ENCODE results near the gene ANKHD1. TPM values are rescaled to one million over a fixed set of nuclear protein-coding genes. Genes with fewer than 3 reads are reported as not detected.

ANKHD1 gene
- total RNA-seq, 1 experiment from 2014 or later, result 109 TPM

DNA sequence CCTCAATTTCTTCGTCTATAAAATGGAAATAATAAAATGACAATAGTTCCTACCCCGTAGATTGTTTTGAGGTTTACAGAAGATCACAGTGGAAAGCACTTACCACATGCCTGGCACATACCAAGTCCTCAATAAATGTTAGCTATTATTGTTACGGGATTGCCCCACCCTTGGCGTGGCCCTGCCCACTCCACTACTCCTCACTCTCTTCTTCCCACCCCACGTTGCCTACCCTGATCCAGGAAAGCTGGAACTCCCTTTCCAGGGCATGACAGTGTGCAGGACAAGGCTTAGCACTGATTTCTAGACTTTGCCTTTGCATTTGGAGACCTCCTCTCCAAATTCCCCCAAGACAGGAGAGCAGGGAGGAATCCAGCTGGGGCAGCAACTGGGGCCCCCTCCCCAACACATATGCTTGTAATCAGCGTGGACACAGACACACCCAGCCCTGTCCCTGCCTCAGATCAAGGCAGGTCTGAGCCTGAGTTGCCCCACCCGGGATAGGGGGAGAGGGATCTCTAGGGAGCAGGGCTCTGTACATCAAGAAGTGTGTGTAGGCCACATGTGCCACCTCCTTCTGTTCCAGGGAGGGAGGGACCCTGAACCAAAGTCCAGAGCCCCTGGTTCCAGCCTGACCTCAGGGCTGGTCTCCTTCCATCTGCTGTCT is 34.9 kb upstream of the ANKHD1 start:
- POLR2A ChIA-PET (ENCODE audit: unreplicated experiment), result no interaction called here

DNA sequence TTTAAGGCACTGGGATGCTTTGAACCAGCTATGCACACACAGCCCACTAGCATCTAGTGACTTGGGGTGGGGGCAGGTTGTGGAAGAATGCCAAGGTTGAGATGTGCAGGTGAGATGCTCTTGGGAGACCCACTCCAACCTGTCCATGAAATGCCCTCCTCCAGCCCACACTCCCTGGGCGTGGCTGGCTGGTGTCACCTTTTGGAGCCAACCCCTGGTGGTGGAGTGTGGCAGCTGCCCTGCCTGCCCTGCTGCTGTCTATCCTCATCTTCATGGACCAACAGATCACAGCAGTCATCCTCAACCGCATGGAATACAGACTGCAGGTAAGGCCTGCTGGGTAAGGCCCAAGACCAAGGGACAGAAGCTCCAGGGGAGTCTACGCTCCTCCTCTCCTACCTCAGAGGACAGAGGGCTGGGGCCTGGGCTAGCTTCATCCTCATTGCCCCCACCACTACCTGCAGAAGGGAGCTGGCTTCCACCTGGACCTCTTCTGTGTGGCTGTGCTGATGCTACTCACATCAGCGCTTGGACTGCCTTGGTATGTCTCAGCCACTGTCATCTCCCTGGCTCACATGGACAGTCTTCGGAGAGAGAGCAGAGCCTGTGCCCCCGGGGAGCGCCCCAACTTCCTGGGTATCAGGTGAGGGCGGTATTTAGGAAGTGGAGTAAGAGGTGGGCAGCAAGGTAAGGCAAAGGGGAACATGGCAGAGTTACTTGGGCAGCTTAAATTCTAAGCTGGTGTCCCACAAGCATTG is 34.2 kb upstream of the ANKHD1 start:
- Histone ChIP-seq H4K20me1 (ENCODE audit: insufficient read depth) (no peaks in the 10 kb centered on the region), H3K4me3 (no peak overlapping the region), H3K4me2 (no peak overlapping the region), H3F3A (ENCODE audit: insufficient read depth, low read depth) (no peaks in the 10 kb centered on the region), H3K27me3 (ENCODE audit: insufficient read depth, low read depth) (no peaks in the 10 kb centered on the region), H3K36me3 (ENCODE audit: low read depth) (no peaks in the 10 kb centered on the region), H3K79me2 (ENCODE audit: low read depth) (no peaks in the 10 kb centered on the region), H3K27ac (no peak overlapping the region), H3K4me1 (replicated peaks; ENCODE audit: insufficient read depth) (no peaks in the 10 kb centered on the region), H3K9me2 (ENCODE audit: insufficient read depth) (no peaks in the 10 kb centered on the region), H3K9me3 (ENCODE audit: insufficient read depth, low read depth) (no peaks in the 10 kb centered on the region), H2AFZ (no peak overlapping the region)
- ChIA-PET CTCF (interaction anchor here (0.6 kb wide), 1 partner anchor 356 kb away, joined by 5 read pairs; no protein-coding TSS in a partner anchor), POLR2A (ENCODE audit: unreplicated experiment) (no interaction called here)
- no peak for DNase-seq
- BruUV-seq (replicated peaks), result no TSS peak
- no peak for TF ChIP-seq EZH2 (IDR thresholded peaks at IDR 0.05; ENCODE audit: low read depth)
- TF ChIP-seq, protein P1, sequence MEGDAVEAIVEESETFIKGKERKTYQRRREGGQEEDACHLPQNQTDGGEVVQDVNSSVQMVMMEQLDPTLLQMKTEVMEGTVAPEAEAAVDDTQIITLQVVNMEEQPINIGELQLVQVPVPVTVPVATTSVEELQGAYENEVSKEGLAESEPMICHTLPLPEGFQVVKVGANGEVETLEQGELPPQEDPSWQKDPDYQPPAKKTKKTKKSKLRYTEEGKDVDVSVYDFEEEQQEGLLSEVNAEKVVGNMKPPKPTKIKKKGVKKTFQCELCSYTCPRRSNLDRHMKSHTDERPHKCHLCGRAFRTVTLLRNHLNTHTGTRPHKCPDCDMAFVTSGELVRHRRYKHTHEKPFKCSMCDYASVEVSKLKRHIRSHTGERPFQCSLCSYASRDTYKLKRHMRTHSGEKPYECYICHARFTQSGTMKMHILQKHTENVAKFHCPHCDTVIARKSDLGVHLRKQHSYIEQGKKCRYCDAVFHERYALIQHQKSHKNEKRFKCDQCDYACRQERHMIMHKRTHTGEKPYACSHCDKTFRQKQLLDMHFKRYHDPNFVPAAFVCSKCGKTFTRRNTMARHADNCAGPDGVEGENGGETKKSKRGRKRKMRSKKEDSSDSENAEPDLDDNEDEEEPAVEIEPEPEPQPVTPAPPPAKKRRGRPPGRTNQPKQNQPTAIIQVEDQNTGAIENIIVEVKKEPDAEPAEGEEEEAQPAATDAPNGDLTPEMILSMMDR (conservative IDR thresholded peaks at IDR 0.05), result no peak
- intact Hi-C loops (cut with micrococcal nuclease; ENCODE audit: unreplicated experiment), result no loop called here

More for the DNA sequence above, 34.9 kb upstream of the ANKHD1 start:
- Histone ChIP-seq H3K9me2 (ENCODE audit: insufficient read depth) (no peaks in the 10 kb centered on the region), H3K36me3 (ENCODE audit: low read depth) (no peaks in the 10 kb centered on the region), H3F3A (ENCODE audit: insufficient read depth, low read depth) (no peaks in the 10 kb centered on the region), H2AFZ (no peak overlapping the region), H3K27me3 (ENCODE audit: insufficient read depth, low read depth) (no peaks in the 10 kb centered on the region), H3K4me1 (replicated peaks; ENCODE audit: insufficient read depth) (no peaks in the 10 kb centered on the region), H3K4me3 (no peak overlapping the region), H3K79me2 (ENCODE audit: low read depth) (no peaks in the 10 kb centered on the region), H3K27ac (no peak overlapping the region), H3K4me2 (no peak overlapping the region), H3K9me3 (ENCODE audit: insufficient read depth, low read depth) (no peaks in the 10 kb centered on the region), H4K20me1 (ENCODE audit: insufficient read depth) (no peaks in the 10 kb centered on the region)
- no peak for DNase-seq
- CTCF ChIA-PET, result interaction anchor here (0.6 kb wide), 1 partner anchor 357 kb away, joined by 5 read pairs; no protein-coding TSS in a partner anchor
- TF ChIP-seq EZH2 (IDR thresholded peaks at IDR 0.05; ENCODE audit: low read depth), result no peak
- TF ChIP-seq, protein P1 (conservative IDR thresholded peaks at IDR 0.05), result no peak
- BruUV-seq (replicated peaks), result no TSS peak
- intact Hi-C loops (cut with micrococcal nuclease; ENCODE audit: unreplicated experiment), result no loop called here

DNA sequence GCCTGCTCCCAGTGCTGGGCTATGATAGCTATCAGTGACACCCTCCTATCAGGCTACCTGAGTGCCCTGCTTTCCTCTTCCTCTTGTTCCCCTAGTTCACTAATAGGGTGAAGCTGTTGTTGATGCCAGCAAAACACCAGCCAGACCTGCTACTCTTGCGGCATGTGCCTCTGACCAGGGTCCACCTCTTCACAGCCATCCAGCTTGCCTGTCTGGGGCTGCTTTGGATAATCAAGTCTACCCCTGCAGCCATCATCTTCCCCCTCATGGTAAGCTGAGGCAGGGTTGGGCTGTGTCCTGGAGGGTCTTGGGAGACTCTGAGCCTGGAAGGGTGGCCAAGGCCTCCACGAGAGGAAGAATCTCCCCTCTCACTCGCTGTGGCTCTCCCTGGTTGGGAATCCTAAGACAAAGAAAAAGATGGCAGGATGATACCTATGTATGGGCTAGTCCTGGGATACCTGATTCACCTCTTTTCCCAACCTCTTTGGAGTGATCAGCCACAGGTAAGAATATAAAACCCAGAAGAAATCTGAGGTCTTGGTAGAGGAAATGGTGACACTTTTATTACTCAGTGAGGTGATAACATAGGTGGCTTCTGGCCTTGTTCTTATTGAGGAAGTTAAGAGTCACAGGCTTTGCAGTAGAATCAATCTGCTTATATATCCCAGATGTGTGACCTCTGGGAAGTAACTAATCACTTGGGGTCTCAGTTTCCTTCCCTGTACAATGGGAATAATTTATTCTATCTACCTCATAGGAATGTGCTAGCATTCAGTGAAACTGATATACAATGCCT is 30.1 kb upstream of the ANKHD1 start:
- TF ChIP-seq, protein P1 (conservative IDR thresholded peaks at IDR 0.05), result no peak
- no peak for TF ChIP-seq EZH2 (IDR thresholded peaks at IDR 0.05; ENCODE audit: low read depth)
- H3K4me3 ChIP-seq, result no peak overlapping the region
- no peaks in the 10 kb centered on the region for H3K9me3 ChIP-seq (ENCODE audit: insufficient read depth, low read depth)
- H3K36me3 ChIP-seq (ENCODE audit: low read depth), result no peaks in the 10 kb centered on the region
- no peak for DNase-seq
- no peaks in the 10 kb centered on the region for H3F3A ChIP-seq (ENCODE audit: insufficient read depth, low read depth)
- no peak overlapping the region for H3K27ac ChIP-seq
- H2AFZ ChIP-seq, result no peak overlapping the region
- H3K4me1 ChIP-seq (replicated peaks; ENCODE audit: insufficient read depth), result no peaks in the 10 kb centered on the region
- H3K4me2 ChIP-seq, result no peak overlapping the region
- CTCF ChIA-PET, result interaction anchor here (1.8 kb wide), 1 partner anchor 8 kb away, joined by 13 read pairs; no protein-coding TSS in a partner anchor
- intact Hi-C loops (cut with micrococcal nuclease; ENCODE audit: unreplicated experiment), result no loop called here
- no peaks in the 10 kb centered on the region for H3K9me2 ChIP-seq (ENCODE audit: insufficient read depth)
- H3K79me2 ChIP-seq (ENCODE audit: low read depth), result no peaks in the 10 kb centered on the region
- BruUV-seq (replicated peaks), result no TSS peak
- H4K20me1 ChIP-seq (ENCODE audit: insufficient read depth), result no peaks in the 10 kb centered on the region
- POLR2A ChIA-PET (ENCODE audit: unreplicated experiment), result no interaction called here
- no peaks in the 10 kb centered on the region for H3K27me3 ChIP-seq (ENCODE audit: insufficient read depth, low read depth)
